GM18505 (cell line): ENCODE data around the gene SDSL.

ENCODE experiments used
- ATAC-seq: cut with Tn5 transposase; IDR thresholded peaks from one replicate; pipeline ENCODE4 v1.9.1; 2021; ENCODE audit not compliant: unreplicated experiment
- POLR2A ChIP-seq: IDR thresholded peaks from 4 replicates; pipeline ENCODE4 v1.6.1; 2011; ENCODE audit warnings: borderline replicate concordance; ENCODE audit not compliant: insufficient read depth, insufficient read length; ENCODE audit errors: extremely low read depth

The SDSL gene

DNA sequence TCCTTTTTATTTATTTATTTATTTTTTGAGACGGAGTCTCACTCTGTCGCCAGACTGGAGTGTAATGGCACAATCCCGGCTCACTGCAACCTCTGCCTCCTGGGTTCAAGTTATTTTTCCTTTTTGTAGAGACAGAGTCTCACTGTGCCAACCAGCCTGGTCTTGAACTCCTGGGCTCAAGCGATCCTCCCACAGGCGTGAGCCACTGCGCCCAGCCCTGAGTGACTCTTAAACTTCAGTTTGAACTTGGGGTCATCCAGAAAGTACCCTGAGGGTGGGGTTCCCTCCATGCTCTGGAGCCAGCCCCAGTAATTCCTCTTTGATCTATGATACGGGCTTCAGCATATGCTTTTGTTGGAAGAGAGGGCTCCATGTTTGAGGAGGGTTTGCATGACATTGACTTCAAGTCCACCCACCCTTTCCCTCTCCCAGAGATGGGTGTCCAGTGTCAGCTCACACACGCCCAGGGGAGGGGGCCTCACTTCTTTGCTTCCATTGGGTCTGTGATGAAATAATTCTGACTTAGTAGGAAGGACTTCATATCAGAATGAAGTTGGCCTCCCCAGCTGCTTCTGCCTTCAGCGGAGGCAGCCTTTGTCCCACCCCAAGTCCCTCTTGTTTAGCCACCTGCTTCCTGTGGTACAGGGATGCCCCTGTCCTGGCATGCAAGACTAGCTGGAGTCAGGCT is 30.4 kb upstream of the SDSL start:
- TF ChIP-seq POLR2A = no peak
- no peak for ATAC-seq

DNA sequence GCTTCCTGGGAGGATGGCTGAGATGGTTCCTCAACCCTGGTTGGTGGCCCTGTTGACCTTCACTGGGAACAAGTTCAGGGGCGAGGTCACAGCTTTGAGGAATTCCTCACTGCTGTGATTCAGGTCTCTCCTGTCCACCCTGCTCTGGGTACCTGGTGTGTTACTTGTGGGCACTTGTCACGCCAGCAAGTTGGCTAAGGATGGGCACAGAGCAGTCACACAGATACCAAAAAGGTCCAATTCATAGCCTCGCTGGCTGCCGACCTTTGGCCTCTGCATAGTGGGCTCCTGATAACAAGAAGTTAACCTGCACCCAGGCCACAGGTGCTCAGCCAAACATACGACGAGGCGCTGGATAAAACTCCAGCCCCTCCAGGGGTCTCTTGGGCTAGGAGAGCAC is 29.7 kb upstream of the SDSL start:
- no peak for TF ChIP-seq POLR2A
- no peak for ATAC-seq

DNA sequence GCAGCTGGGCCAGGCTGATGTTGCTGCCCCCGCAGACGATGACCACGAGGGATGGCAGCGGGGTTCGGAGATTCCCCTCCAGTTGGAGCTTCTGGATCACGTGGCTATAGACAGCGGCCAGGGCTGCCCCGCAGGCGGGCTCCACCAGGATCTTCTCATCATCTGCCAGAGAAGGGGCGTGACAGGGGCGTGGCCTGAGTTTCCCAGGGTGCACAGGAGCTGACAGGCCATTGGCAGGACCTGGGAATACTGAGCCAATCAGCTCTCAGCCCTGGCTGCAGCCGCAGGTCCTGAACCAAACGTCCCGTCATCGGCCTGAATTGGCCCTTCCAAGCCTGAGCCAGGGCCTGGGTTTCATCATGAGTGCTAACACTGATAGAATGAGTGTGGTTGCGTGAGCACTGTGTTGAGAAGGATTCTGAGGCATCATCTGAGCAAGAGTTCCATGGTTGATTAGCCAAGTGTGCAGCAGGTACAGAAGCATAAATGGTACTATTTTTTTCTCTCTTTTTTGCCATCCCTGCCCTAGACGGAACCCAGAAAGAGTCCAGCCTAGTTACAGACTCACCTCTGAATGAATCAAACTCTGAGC is 29.1 kb upstream of the SDSL start:
- ATAC-seq = no peak
- no peak for TF ChIP-seq POLR2A

DNA sequence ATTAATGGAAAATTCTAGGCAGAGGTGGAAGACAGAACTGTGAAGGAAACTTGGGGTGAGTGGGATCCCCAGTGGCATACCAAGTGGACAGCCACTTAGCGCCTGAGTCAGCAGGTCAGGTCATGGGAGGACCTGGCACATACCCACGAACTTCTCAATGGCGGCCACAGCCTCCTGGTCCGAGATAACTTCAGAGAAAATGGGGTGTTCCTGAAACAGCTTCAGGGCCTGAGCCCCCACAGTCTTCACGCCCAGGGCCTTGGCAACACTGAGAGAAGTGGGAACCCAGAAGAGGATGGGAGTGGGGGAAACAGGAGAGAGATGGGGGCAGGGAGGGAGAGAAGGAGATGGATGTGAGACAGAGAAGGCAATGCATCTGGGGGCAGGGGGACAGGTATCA is 28.4 kb upstream of the SDSL start:
- ATAC-seq = no peak
- TF ChIP-seq POLR2A = no peak

DNA sequence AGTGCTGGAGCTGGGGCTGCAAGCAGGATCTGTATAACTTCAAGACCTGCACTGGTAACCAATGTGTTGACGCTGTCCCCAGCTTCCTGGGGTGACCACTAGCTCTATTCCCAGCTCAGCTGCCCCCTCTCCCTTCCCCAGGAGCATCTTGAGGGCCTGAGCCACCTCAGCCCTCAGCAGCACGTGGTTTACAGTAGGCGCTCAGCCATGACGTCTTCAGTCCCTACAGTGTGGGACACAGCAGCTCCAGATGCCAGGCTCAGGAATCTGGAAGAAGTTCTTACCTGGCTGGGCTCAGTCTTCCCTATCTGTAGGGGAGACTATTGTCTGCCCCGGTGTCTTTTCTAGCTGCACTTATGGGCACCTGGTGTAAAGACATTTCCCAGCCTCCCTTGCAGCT is 27.1 kb upstream of the SDSL start:
- ATAC-seq = no peak

DNA sequence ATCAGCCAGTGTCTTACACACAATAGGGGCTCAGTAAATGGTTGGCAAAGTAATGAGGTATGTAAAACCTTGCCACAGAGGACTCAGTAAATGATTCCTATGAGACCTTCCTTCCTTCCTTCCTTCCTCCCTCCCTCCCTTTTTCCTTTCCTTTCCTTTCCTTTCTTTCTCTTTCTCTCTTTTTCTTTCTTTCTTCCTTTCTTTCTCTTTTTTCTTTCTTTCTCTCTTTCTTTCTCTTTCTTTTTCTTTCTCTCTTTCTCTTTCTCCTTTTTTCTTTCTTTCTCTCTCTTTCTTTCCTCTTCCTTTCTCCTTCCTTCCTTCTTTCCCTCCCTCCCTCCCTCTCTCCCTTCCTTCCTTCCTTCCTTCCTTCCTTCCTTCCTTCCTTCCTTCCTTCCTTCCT is 26.0 kb upstream of the SDSL start:
- TF ChIP-seq POLR2A = no peak
- no peak for ATAC-seq

More for the DNA sequence above, 27.1 kb upstream of the SDSL start:
- no peak for TF ChIP-seq POLR2A

DNA sequence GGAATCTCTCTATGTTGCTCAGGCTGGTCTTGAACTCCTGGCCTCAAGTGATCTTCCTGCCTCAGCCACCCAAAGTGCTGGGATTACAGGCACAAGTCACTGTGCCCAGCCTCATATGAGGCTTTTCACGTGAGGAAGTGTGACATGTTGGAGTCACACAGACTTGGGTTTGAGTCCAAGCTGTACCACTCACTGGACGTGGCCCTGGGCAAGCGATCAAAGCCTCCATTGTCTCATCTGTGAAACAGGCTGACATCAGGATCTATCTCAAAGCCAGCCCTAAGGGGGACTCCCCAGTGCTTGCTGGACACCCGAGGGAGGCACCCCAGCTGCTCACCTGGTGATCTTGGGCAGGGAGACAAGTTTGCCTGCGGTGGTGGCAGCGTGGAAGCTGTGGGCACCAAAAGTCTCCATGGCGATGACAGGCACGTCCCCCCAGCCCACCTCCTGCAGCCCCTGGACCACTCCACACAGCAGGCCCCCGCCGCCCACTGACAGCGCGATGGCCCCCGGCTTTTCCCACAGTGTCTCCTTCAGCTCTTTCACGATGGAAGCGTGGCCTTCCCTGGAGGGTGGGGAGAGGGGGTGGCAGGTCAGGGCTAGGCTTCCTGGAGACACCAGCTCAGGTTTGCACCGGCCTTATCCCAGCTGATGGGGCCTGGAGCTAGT is 25.2 kb upstream of the SDSL start:
- ATAC-seq = no peak
- TF ChIP-seq POLR2A = no peak

DNA sequence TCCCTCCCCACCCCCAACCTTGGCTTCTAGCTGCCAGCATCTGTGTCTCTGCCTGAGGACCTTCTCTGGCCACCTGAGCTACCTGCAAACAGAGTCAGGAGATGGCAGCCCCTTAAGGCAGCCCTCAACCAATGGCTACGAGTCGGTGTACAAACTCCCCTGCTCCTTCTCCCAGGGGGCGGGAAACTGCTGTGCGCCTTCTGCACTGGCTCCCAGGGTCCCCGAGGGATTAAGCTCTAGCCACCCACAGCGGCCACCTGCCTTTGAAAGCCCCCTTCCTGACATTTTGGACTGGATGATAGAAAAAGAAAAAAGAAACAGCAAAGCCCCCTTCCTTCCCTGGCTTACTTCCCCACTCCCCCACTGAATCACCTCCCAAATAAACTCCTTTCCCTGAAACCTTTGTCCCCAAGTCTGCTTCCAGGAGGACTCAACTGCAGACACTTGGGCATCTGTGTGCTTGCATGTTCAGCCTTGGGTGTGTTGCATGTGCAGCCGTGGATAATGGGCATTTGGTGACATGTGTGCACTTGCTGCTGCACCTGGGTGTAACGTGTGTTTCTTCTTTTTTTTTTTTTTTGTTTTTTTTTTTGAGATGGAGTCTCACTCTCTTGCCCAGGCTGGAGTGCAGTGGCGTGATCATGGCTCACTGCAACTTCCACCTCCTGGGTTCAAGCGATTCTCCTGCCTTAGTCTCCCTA is 24.5 kb upstream of the SDSL start:
- no peak for TF ChIP-seq POLR2A
- no peak for ATAC-seq

DNA sequence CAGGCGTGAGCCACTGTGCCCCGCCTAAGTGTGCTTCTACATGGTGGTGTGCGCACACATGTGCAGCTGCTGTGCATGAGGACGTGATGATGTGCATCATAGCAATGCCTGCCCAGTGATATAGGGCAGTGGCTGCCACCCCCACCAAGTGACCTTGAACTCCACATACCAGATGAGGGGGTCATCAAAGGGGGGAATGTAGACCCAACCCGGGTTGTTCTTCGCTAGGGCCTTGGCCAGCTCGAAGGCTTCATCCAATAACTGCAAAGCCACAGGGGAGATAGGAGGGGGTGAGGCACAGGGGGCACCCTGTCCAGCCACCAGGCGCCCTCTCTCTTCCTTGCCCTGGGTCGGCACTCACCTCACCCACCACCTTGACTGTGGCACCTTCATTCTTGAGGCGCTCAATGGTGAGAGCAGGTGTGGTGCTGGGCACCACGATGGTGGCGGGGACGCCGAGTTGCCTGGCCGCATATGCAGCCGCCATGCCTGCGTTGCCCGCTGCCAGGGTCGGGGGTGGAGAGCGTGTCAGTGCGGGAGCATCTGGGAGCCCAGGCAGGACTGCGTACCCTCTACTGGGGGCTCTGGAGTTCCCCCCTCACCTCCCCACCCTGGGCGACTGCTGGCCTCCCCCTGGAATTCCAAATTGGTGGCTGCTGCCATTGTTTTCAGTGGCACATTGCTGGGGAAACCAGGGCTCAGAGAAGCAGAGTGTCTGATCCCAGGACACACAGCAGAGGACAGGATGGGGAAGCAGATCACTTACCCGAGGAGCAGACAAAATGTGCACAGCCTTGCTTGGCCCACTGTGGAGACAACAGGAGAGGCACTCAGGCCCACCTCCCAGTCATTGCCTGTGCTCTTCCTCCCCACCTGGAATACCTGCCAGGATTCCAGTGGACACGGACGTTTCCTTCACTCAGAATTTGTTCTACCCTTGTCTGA is 23.6 kb upstream of the SDSL start:
- TF ChIP-seq POLR2A = no peak
- no peak for ATAC-seq

DNA sequence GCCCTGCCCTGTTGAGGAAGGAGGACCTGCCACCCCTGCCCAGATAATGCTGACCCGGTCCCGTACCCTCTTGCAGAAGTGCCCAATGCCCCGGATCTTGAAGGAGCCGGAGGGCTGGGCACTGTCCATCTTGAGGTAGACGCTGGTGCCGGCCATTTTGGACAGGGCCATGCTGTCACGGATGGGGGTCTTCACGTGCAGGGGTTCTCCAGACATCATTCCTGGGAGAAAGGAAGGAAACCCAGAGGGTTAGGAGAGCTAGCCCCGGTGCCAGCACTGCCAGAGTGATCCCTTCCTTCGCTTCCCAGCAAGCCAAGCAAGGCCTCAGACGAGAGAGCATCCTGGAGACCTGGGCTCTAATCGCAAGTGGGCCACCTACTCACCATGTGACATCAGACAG is 22.7 kb upstream of the SDSL start:
- no peak for ATAC-seq
- no peak for TF ChIP-seq POLR2A

DNA sequence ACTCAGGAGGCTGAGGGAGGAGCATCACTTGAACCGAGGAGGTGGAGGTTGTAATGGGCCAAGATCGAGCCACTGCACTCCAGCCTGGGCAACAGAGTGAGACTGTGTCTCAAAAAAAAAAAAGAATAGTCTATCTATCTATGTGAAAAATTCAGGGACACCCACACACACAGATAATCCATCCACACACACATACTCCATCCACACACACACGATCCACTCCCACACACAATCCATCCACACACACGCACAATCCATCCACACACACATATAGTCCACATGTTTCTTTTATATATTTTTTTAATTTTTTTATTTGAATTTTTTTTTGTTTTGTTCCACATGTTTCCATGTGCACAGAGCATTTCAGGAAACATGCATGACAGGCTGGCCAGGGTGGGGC is 21.8 kb upstream of the SDSL start:
- ATAC-seq = no peak
- TF ChIP-seq POLR2A = no peak

DNA sequence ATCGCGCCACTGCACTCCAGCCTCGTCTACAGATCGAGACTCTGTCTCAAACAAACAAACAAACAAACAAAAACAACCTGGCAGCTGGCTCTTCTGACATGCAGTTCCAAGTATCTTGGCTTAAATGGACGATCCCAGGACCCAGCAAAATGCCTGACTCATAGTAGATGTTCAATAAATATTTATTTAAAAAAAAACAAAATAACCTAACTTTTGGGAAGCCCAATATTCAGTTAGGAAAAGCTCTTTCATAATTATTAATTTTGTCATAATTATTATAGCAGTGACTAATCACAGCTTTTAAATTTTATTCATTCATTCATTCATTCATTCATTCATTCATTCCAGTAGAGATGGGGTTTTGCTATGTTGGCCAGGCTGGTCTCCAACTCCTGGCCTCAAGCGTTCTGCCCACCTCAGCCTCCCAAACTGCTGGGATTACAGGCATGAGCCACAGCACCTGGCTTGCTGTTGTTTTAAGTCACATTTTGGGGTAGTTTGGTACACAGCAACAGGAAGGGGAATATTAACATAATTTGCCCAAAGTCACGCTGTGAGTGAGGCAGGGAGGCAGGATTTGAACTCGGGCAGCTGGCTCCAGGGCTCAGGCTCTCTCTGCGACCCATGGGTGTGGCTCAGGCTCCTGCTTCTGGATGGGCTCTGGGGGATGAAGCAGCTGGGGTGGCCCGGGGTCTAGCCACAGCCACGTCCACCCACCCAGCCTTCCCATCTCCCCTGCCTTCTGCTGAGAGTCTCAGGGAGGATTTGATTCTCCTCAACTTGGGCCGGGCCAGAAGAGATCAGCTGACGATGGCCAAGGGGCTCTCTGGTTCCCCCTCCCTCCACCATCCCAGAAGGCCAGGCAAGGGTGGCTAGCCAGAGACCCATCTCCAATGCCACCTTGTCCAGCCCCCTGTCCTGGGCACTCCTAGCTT is 20.8 kb upstream of the SDSL start:
- TF ChIP-seq POLR2A = no peak
- no peak for ATAC-seq
